HCT116 (cell line): ENCODE data around the gene HAAO. TPM values are rescaled to one million over a fixed set of nuclear protein-coding genes. Genes with fewer than 3 reads are reported as not detected.

ENCODE experiments used
- ATAC-seq: fragments of 200-7000 bp; cut with Tn5 transposase; 2 replicates; pipeline ENCODE4 v1.9.1; 2020; ENCODE audit warnings: mild to moderate bottlenecking, moderate library complexity
- BruUV-seq: library from RNA; stranded (reverse); fragments of 400-500 nt; replicated peaks from 2 replicates; lab custom pipeline; 2021; lab: Mats Ljungman, UMichigan
- CTCF ChIA-PET: fragments of 300-600 bp; sonication (Branson Sonifier 250); formaldehyde crosslinking; loops from one replicate; lab custom pipeline; 2021; ENCODE audit warnings: antibody characterized with exemption; lab: Charles Lee
- POLR2A ChIA-PET: fragments of 300-600, 350-600 bp; sonication (Branson Sonifier 250); formaldehyde crosslinking; loops from one replicate; lab custom pipeline; 2021; ENCODE audit warnings: antibody characterized with exemption; lab: Charles Lee
- RAD21 ChIA-PET, 2 experiments: fragments of 300-600 bp; sonication (Branson Sonifier 250); formaldehyde crosslinking; loops; one replicate each; lab custom pipeline; 2023; ENCODE audit warnings: low total read pairs in 2 of 2; ENCODE audit not compliant: uncharacterized antibody in 2 of 2, unreplicated experiment in 2 of 2, low non-redundant PET in 1 of 2; lab: Charles Lee
- DNase-seq: peaks from one replicate; pipeline ENCODE4 v3.0.0-alpha.2; 2010; ENCODE audit warnings: low read depth, low spot score
- H2AFZ ChIP-seq: fragments of 200-600 bp; shearing (Covaris generic), sonication (generic); 2 replicates; pipeline ENCODE4 v1.6.1; 2017; ENCODE audit warnings: low read depth, mixed run types, mixed read lengths, antibody characterized with exemption, low read length; ENCODE audit not compliant: poor library complexity, severe bottlenecking
- H3K27ac ChIP-seq: 2 replicates; pipeline ENCODE4 v1.5.1; 2012; ENCODE audit warnings: low read depth, low read length
- H3K27me3 ChIP-seq: fragments of 200-600 bp; sonication (generic); 2 replicates; pipeline ENCODE4 v1.6.1; 2016; ENCODE audit warnings: mixed run types, low read length, mixed read lengths; ENCODE audit not compliant: insufficient read depth
- H3K36me3 ChIP-seq, 2 experiments: fragments of 200-500 bp in 1 of 2; fragments of 200-600 bp in 1 of 2; sonication (Bioruptor generic) in 1 of 2; sonication (generic) in 1 of 2; 2 replicates each; pipeline versions ENCODE4 v1.5.1 to v1.6.1; 2014 to 2016; ENCODE audit warnings: low read length in 2 of 2, inconsistent platforms in 1 of 2, mixed read lengths in 1 of 2, mixed run types in 1 of 2; ENCODE audit not compliant: insufficient read depth in 2 of 2, control insufficient read depth in 1 of 2
- H3K4me1 ChIP-seq, 2 experiments: fragments of 200-600 bp in 1 of 2; sonication (generic) in 1 of 2; 2 replicates each; pipeline versions ENCODE4 v1.5.1 to v1.6.1; 2012 to 2017; ENCODE audit warnings: low read length in 2 of 2, inconsistent platforms in 1 of 2, mild to moderate bottlenecking in 1 of 2, mixed read lengths in 1 of 2, mixed run types in 1 of 2, moderate library complexity in 1 of 2; ENCODE audit not compliant: insufficient read depth in 2 of 2, control insufficient read depth in 1 of 2
- H3K4me2 ChIP-seq: fragments of 200-600 bp; sonication (generic); 2 replicates; pipeline ENCODE4 v1.6.1; 2017; ENCODE audit warnings: mixed run types, low read length, mixed read lengths
- H3K4me3 ChIP-seq, 2 experiments: fragments of 200-600 bp in 1 of 2; sonication (generic) in 1 of 2; replicated peaks in 1 of 2; 2 replicates each; pipeline ENCODE4 v1.5.1; 2011 to 2016; ENCODE audit warnings: low read length in 2 of 2, control low read depth in 1 of 2, low read depth in 1 of 2, mild to moderate bottlenecking in 1 of 2, mixed read lengths in 1 of 2, mixed run types in 1 of 2
- H3K79me2 ChIP-seq: fragments of 200-600 bp; sonication (generic); 2 replicates; pipeline ENCODE4 v1.6.1; 2017; ENCODE audit warnings: mild to moderate bottlenecking, mixed run types, low read length, moderate library complexity, mixed read lengths; ENCODE audit not compliant: insufficient read depth
- H3K9ac ChIP-seq: fragments of 200-600 bp; sonication (generic); 2 replicates; pipeline ENCODE4 v1.6.1; 2016; ENCODE audit warnings: low read length, mixed read lengths
- H3K9me2 ChIP-seq: fragments of 200-600 bp; sonication (generic), shearing (Covaris generic); 2 replicates; pipeline ENCODE4 v1.6.1; 2017; ENCODE audit warnings: mixed run types, mild to moderate bottlenecking, moderate library complexity; ENCODE audit not compliant: insufficient read depth
- H3K9me3 ChIP-seq, 2 experiments: fragments of 200-500 bp in 1 of 2; fragments of 200-600 bp in 1 of 2; sonication (Bioruptor generic) in 1 of 2; sonication (generic) in 1 of 2; 2 replicates each; pipeline ENCODE4 v1.6.1; 2014 to 2017; ENCODE audit warnings: low read length in 2 of 2, mixed read lengths in 2 of 2, inconsistent platforms in 1 of 2, low read depth in 1 of 2, mild to moderate bottlenecking in 1 of 2, mixed run types in 1 of 2, moderate library complexity in 1 of 2; ENCODE audit not compliant: control insufficient read depth in 1 of 2, insufficient read depth in 1 of 2
- H4K20me1 ChIP-seq: fragments of 200-600 bp; sonication (generic), shearing (Covaris generic); 2 replicates; pipeline ENCODE4 v1.6.1; 2017; ENCODE audit warnings: mixed run types, mild to moderate bottlenecking, moderate library complexity; ENCODE audit not compliant: insufficient read depth
- CBX3 ChIP-seq: IDR thresholded peaks from 2 replicates; pipeline ENCODE4 v1.6.1; 2012; ENCODE audit warnings: low read depth
- EZH2 ChIP-seq: fragments of 200-600 bp; sonication (generic); IDR thresholded peaks from 2 replicates; pipeline ENCODE4 v1.6.1; 2017; ENCODE audit warnings: antibody characterized with exemption, mixed run types
- EZH2phosphoT487 ChIP-seq: fragments of 200-600 bp; IDR thresholded peaks from 2 replicates; pipeline ENCODE4 v1.6.1; 2018; ENCODE audit warnings: antibody characterized with exemption, borderline replicate concordance
- POLR2A ChIP-seq: IDR thresholded peaks from 2 replicates; pipeline ENCODE4 v1.7.0; 2011; ENCODE audit warnings: borderline replicate concordance; ENCODE audit not compliant: insufficient read depth, insufficient read length; ENCODE audit errors: extremely low read depth
- RAD21 ChIP-seq: IDR thresholded peaks from 2 replicates; pipeline ENCODE4 v1.6.1; 2012; ENCODE audit warnings: low read depth, mild to moderate bottlenecking
- REST ChIP-seq: IDR thresholded peaks from 2 replicates; pipeline ENCODE4 v1.6.1; 2012; ENCODE audit warnings: low read depth
- SIN3A ChIP-seq: IDR thresholded peaks from 2 replicates; pipeline ENCODE4 v1.6.1; 2012; ENCODE audit warnings: low read depth
- intact Hi-C: fragments of 100-400 bp; cut with micrococcal nuclease; formaldehyde crosslinking; loops from 2 replicates; pipeline ENCODE4 v1.10.0; 2022
- total RNA-seq: library from RNA; stranded (reverse); gene quantifications from one replicate; pipeline ENCODE4 v1.2.1, GENCODE V29; 2021; ENCODE audit not compliant: unreplicated experiment

Gene HAAO
- total RNA-seq, 1 experiment from 2014 or later, result not detected

- Histone ChIP-seq H2AFZ (no peak overlapping the region), H3K36me3 (no peaks in the 10 kb centered on the region), H3K4me2 (no peak overlapping the region), H3K4me3 (no peak overlapping the region), H3K27ac (no peak overlapping the region), H3K9me2 (no peaks in the 10 kb centered on the region), H3K27me3 (no peaks in the 10 kb centered on the region), H3K4me1 (peaks cover 0 to 6% of the 10 kb centered on the region in 2 experiments; a peak in 2 of 4 replicates), H3K79me2 (no peaks in the 10 kb centered on the region), H3K9me3 (no peaks in the 10 kb centered on the region), H3K9ac (no peak overlapping the region), H4K20me1 (no peaks in the 10 kb centered on the region)
- BruUV-seq, result no TSS peak
- RAD21 ChIA-PET, result no interaction called here
- TF ChIP-seq SIN3A, result no peak
- no peak for TF ChIP-seq POLR2A
- TF ChIP-seq CBX3, result no peak
- CTCF ChIA-PET, result no interaction called here
- DNase-seq, result no peak
- ATAC-seq, result no peak
- intact Hi-C loops, result no loop called here
- POLR2A ChIA-PET, result no interaction called here
Measured at GRCh38 chr2:42762823-42763804, 29.3 kb downstream of the HAAO start.

GRCh38 chr2:42762155-42762554 is 30.2 kb downstream of the HAAO start:
- CTCF ChIA-PET, result no interaction called here
- no peak overlapping the region for H3K9ac ChIP-seq
- intact Hi-C loops, result no loop called here

More at GRCh38 chr2:42762155-42762554, 30.2 kb downstream of the HAAO start:
- no TSS peak for BruUV-seq
- H3K4me2 ChIP-seq, result no peak overlapping the region
- no peak for ATAC-seq
- H3K36me3 ChIP-seq, result no peaks in the 10 kb centered on the region
- H3K27me3 ChIP-seq, result no peaks in the 10 kb centered on the region
- POLR2A ChIA-PET, result no interaction called here
- no peaks in the 10 kb centered on the region for H3K9me3 ChIP-seq
- no peak for DNase-seq
- H3K27ac ChIP-seq, result no peak overlapping the region
- H3K9me2 ChIP-seq, result no peaks in the 10 kb centered on the region
- H3K79me2 ChIP-seq, result no peaks in the 10 kb centered on the region
- no peak overlapping the region for H3K4me3 ChIP-seq
- no peak for TF ChIP-seq SIN3A
- TF ChIP-seq EZH2, result no peak
- TF ChIP-seq REST, result no peak
- no peak for TF ChIP-seq EZH2phosphoT487
- no peak for TF ChIP-seq RAD21
- peaks cover 0 to 6% of the 10 kb centered on the region in 2 experiments; a peak in 2 of 4 replicates for H3K4me1 ChIP-seq
- H2AFZ ChIP-seq, result no peak overlapping the region
- RAD21 ChIA-PET, result no interaction called here
- no peaks in the 10 kb centered on the region for H4K20me1 ChIP-seq
